NCI-H510A treated with DMSO at 0.1 percent for 48 hours (cell line): Measurements from ENCODE around the gene ATP5MC2.
"Not testable (repeated sequence)": the region's sequence is repeated elsewhere in the genome, so short reads cannot be mapped to it uniquely, and the experiment has no call there.

Experiments used
- DNase-seq: peaks from one replicate; lab custom pipeline; 2025; lab: John Stamatoyannopoulos, UW

The ATP5MC2 gene

GRCh38 chr12:53646300-53646699 is 29.6 kb downstream of the ATP5MC2 start:
- DNase-seq = not testable (repeated sequence)

- DNase-seq = no peak
Observed at GRCh38 chr12:53645165-53645564, 30.7 kb downstream of the ATP5MC2 start.

GRCh38 chr12:53644133-53644532 is 31.8 kb downstream of the ATP5MC2 start:
- DNase-seq = no peak

GRCh38 chr12:53643232-53643979 is 32.5 kb downstream of the ATP5MC2 start:
- no peak for DNase-seq

- no peak for DNase-seq
Observed at GRCh38 chr12:53638057-53638456, 37.8 kb downstream of the ATP5MC2 start.

- no peak for DNase-seq
Observed at GRCh38 chr12:53636641-53637040, 39.2 kb downstream of the ATP5MC2 start.

- DNase-seq = not testable (repeated sequence)
Observed at GRCh38 chr12:53635708-53636107, 40.2 kb downstream of the ATP5MC2 start.

- no peak for DNase-seq
Observed at GRCh38 chr12:53631721-53632120, 44.2 kb downstream of the ATP5MC2 start.

GRCh38 chr12:53627919-53628318 is 48.0 kb downstream of the ATP5MC2 start:
- no peak for DNase-seq

- peak; percentile 57 for DNase-seq
Observed at GRCh38 chr12:53626702-53627169, 49.1 kb downstream of the ATP5MC2 start.

- DNase-seq = peak; percentile 98
Observed at GRCh38 chr12:53625946-53626701, 49.8 kb downstream of the ATP5MC2 start, which contains the start of gene ATF7. TSS of gene ATF7 (minus strand) at chr12:53626382. CDS start at chr12:53601000, 25,382 bp downstream.

GRCh38 chr12:53625373-53625945 is 50.4 kb downstream of the ATP5MC2 start:
- no peak for DNase-seq

GRCh38 chr12:53624956-53625355 is 50.9 kb downstream of the ATP5MC2 start:
- DNase-seq = no peak

- DNase-seq = no peak
Observed at GRCh38 chr12:53624458-53624857, 51.4 kb downstream of the ATP5MC2 start.

- DNase-seq = no peak
Observed at GRCh38 chr12:53623548-53624385, 52.1 kb downstream of the ATP5MC2 start.

GRCh38 chr12:53622724-53623123 is 53.2 kb downstream of the ATP5MC2 start:
- no peak for DNase-seq

- DNase-seq = no peak
Observed at GRCh38 chr12:53618275-53618674, 57.6 kb downstream of the ATP5MC2 start.

GRCh38 chr12:53617700-53618099 is 58.2 kb downstream of the ATP5MC2 start:
- no peak for DNase-seq

- DNase-seq = no peak
Observed at GRCh38 chr12:53616950-53617349, 58.9 kb downstream of the ATP5MC2 start.
